K562 (cell line): ENCODE results near the gene SEC14L5. TPM values are rescaled to one million over a fixed set of nuclear protein-coding genes. Genes with fewer than 3 reads are reported as not detected.

Experiments
- ATAC-seq: fragments of 200-7000 bp; cut with Tn5 transposase; 3 replicates; pipeline ENCODE4 v1.9.1; 2020; ENCODE audit warnings: moderate library complexity
- BruUV-seq: library from RNA; stranded (reverse); fragments of 400-500 nt; replicated peaks from 2 replicates; lab custom pipeline; 2021; lab: Mats Ljungman, UMichigan
- CTCF ChIA-PET: fragments of 300-600 bp; formaldehyde crosslinking; extraction: SDS; loops from one replicate; lab custom pipeline; 2021; ENCODE audit warnings: low intra/inter-chr PET ratio; lab: Yijun Ruan, JAX
- POLR2A ChIA-PET: fragments of 300-600, 350-650 bp; sonication (Branson Sonifier 250); formaldehyde crosslinking; extraction: SDS; loops from one replicate; lab custom pipeline; 2021; ENCODE audit warnings: antibody characterized with exemption, inconsistent platforms; lab: Yijun Ruan, JAX
- DNase-seq, 4 experiments: peaks; one replicate each; pipeline versions ENCODE4 v3.0.0 to v3.0.0-alpha.2; 2011 to 2018; ENCODE audit warnings: low spot score in 3 of 4, mixed read lengths in 3 of 4; ENCODE audit errors: extremely low read depth in 1 of 4
- FAIRE-seq: peaks from 2 replicates; lab custom pipeline; 2011; peaks lifted over from hg19 to GRCh38; lab: Jason Lieb, UNC
- H2AFZ ChIP-seq: 2 replicates; pipeline ENCODE4 v1.6.0; 2011; ENCODE audit warnings: low read depth, low read length, control low read depth, inconsistent platforms
- H3K27ac ChIP-seq: fragments of 200-600 bp; 3 replicates; pipeline ENCODE4 v1.8.0; 2011; ENCODE audit warnings: low read depth, mild to moderate bottlenecking, control low read depth, inconsistent platforms, low read length, moderate library complexity, mixed read lengths; ENCODE audit errors: extremely low read depth
- H3K27me3 ChIP-seq, 2 experiments: fragments of 300-600 bp in 1 of 2; 2 replicates in 1 of 2; 3 replicates in 1 of 2; pipeline versions ENCODE4 v1.6.0 to v1.8.0; 2011; ENCODE audit warnings: inconsistent platforms in 2 of 2, low read length in 2 of 2, mild to moderate bottlenecking in 1 of 2, mixed read lengths in 1 of 2, moderate library complexity in 1 of 2; ENCODE audit not compliant: control insufficient read depth in 2 of 2, insufficient read depth in 2 of 2
- H3K36me3 ChIP-seq: fragments of 300-600 bp; 3 replicates; pipeline ENCODE4 v1.8.0; 2011; ENCODE audit warnings: mild to moderate bottlenecking, low read length, inconsistent platforms; ENCODE audit not compliant: control insufficient read depth, insufficient read depth
- H3K4me1 ChIP-seq, 2 experiments: fragments of 200-600 bp in 1 of 2; replicated peaks in 1 of 2; 2 replicates in 1 of 2; 3 replicates in 1 of 2; pipeline versions ENCODE4 v1.5.1 to v1.8.0; 2011; ENCODE audit warnings: inconsistent platforms in 2 of 2, low read length in 2 of 2, mild to moderate bottlenecking in 1 of 2, mixed read lengths in 1 of 2, moderate library complexity in 1 of 2; ENCODE audit not compliant: control insufficient read depth in 2 of 2, insufficient read depth in 2 of 2
- H3K4me2 ChIP-seq: 2 replicates; pipeline ENCODE4 v1.6.1; 2011; ENCODE audit warnings: low read length, control low read depth, inconsistent platforms, mixed read lengths; ENCODE audit not compliant: insufficient read depth
- H3K4me3 ChIP-seq: fragments of 200-600 bp; sonication (generic), shearing (Covaris generic); 2 replicates; pipeline ENCODE4 v1.5.1; 2016; ENCODE audit warnings: control low read depth, inconsistent platforms
- H3K79me2 ChIP-seq: fragments of 200-600 bp; 3 replicates; pipeline ENCODE4 v1.8.0; 2011; ENCODE audit warnings: low read length, inconsistent platforms; ENCODE audit not compliant: control insufficient read depth, insufficient read depth
- H3K9ac ChIP-seq, 2 experiments: 2 replicates each; pipeline versions ENCODE4 v1.6.0 to v1.6.1; 2011; ENCODE audit warnings: low read depth in 2 of 2, low read length in 2 of 2, control low read depth in 1 of 2, inconsistent platforms in 1 of 2, mild to moderate bottlenecking in 1 of 2, mixed read lengths in 1 of 2; ENCODE audit not compliant: insufficient read depth in 1 of 2
- H3K9me1 ChIP-seq: one replicate; pipeline ENCODE4 v1.6.0; 2011; ENCODE audit warnings: inconsistent platforms, mild to moderate bottlenecking, low read length, moderate library complexity; ENCODE audit not compliant: control insufficient read depth, insufficient read depth
- H3K9me3 ChIP-seq: replicated peaks from 2 replicates; pipeline ENCODE4 v1.5.1; 2011; ENCODE audit warnings: low read depth, low read length, inconsistent platforms; ENCODE audit not compliant: control insufficient read depth, insufficient read depth
- H4K20me1 ChIP-seq: replicated peaks from 2 replicates; pipeline ENCODE4 v1.6.1; 2011; ENCODE audit warnings: low read length, inconsistent platforms, mixed read lengths; ENCODE audit not compliant: control insufficient read depth, insufficient read depth
- EHMT2 ChIP-seq: fragments of 450-650 bp; IDR thresholded peaks from 2 replicates; pipeline ENCODE4 v1.6.1; 2018; ENCODE audit warnings: antibody characterized with exemption
- FOXP1 ChIP-seq: sonication (generic); formaldehyde crosslinking; IDR thresholded peaks from 2 replicates; pipeline ENCODE4 v1.8.0; 2022; ENCODE audit warnings: mild to moderate bottlenecking, missing genetic modification reagents
- NR3C1 ChIP-seq: sonication (generic); formaldehyde crosslinking; IDR thresholded peaks from 2 replicates; pipeline ENCODE4 v1.8.1; 2022; ENCODE audit warnings: missing genetic modification reagents
- ZNF444 ChIP-seq: fragments of 250-450 bp; sonication (Bioruptor Pico); IDR thresholded peaks from 2 replicates; pipeline ENCODE4 v1.4.0; 2020; ENCODE audit warnings: mild to moderate bottlenecking, moderate library complexity
- WGBS: fragments of 100-300 bp; shearing (Covaris generic); methylation state at CpG from one replicate; pipeline ENCODE4 v1.1.6; 2016; ENCODE audit warnings: low coverage, mixed read lengths; ENCODE audit not compliant: insufficient coverage; ENCODE audit errors: missing lambda C conversion rate; 5-methylcytosine and 5-hydroxymethylcytosine counted together
- in situ Hi-C: fragments of 300-500 bp; cut with MboI; formaldehyde crosslinking; loops from 4 replicates; pipeline ENCODE4 v1.15.0; 2018; ENCODE audit warnings: inconsistent platforms, mixed read lengths
- intact Hi-C: fragments of 100-400 bp; cut with micrococcal nuclease; formaldehyde crosslinking; loops from 2 replicates; pipeline ENCODE4 v1.14.2; 2022
- polyA plus RNA-seq, 8 experiments: library from polyadenylated mRNA; depleted of rRNA in 4 of 8; stranded (reverse) in 5 of 8; unstranded in 3 of 8; fragments of >200 nt; fragmentation: Nextera tagmentation in 2 of 8; fragmentation: Illumina TruSeq in 1 of 8; extraction: Ambion mirVana in 2 of 8; extraction: Trizol in 1 of 8; gene quantifications; 2 replicates each; pipeline versions ENCODE4 v1.2.1 to v1.2.3, GENCODE V29; 2011 to 2014; ENCODE audit warnings: inconsistent platforms in 1 of 8, missing spikeins in 1 of 8
- total RNA-seq, 7 experiments: library from RNA; depleted of rRNA in 6 of 7; stranded (reverse); fragments of >200 nt in 6 of 7; fragmentation: Illumina TruSeq in 2 of 7; extraction: Trizol in 2 of 7; gene quantifications; 2 replicates each; pipeline versions ENCODE4 v1.2.1 to v1.2.3, GENCODE V29; 2011 to 2021; ENCODE audit warnings: low replicate concordance in 1 of 7
- TF ChIP-seq, protein P1 (sequence below), 2 experiments: fragments of 450-650 bp; formaldehyde crosslinking in 1 of 2; IDR thresholded peaks; 2 replicates each; pipeline versions ENCODE4 v1.4.0 to v1.6.1; 2014 to 2020; ENCODE audit warnings: mild to moderate bottlenecking in 2 of 2, borderline replicate concordance in 1 of 2, low read depth in 1 of 2
- TF ChIP-seq, protein P2 (sequence below): sonication (generic); formaldehyde crosslinking; IDR thresholded peaks from 2 replicates; pipeline ENCODE4 v1.8.0; 2022; ENCODE audit warnings: mild to moderate bottlenecking, missing genetic modification reagents

Gene SEC14L5
- total and polyA plus RNA-seq, 9 of the 15 experiments (the other 6 are each of a cell fraction or from before 2014, with no cell fraction given), result 0.11 TPM; not detected in 8

DNA sequence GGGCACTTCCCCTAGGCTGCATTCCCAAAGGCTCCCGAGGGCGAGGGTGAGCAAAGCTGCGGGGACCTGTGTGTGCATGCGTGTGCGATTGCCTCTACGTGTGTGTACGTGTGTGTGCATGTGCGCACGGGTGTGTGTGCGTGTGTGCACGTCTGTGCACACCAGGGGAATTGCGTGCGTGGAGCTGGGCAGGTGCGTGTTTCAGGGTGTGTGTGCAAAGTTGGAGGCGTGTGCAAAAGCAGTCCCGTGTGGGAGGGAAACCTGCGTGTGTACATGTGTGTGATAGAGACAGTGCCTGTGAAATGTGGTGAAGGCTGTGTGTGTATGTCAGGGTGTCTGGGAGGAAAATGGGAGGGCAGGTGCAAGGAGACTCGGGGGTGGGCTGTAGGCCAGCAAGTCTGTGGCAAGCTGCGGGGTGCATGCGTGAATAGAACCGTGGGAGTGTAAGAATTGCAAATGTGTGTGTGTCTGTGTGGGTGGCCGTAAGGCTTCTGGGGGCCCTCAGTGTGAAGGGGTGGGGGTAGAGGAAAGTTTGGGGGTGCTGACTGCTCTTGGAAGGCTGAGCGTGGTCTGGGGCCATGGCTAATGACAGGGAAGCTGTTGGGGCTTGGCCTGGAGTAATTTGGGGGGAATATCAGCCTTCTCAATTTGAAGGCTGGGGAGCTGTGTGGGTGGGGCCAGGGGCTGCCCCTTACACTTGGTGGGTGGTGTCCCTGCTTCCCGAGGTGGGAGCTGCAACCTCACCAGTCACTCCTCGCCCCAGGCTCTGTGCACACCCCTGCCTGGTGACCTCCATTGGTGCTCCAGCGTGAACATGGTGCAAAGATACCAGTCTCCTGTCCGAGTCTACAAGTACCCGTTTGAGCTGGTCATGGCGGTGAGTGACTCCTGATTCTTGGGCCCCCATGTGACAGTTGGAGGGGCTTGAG, 644 bp downstream of the SEC14L5 start:
- Histone ChIP-seq H4K20me1 (peaks cover 21% of the 10 kb centered on the region), H3K4me2 (peak overlapping the region; percentile 65), H3K36me3 (no peaks in the 10 kb centered on the region), H3K27ac (no peak overlapping the region), H3K4me1 (peaks cover 3 to 24% of the 10 kb centered on the region in 2 experiments; a peak in 3 of 5 replicates), H3K4me3 (peak overlapping the region; percentile 18; the same call in 1 of the 2 replicates), H2AFZ (0 out of 2 replicates have a peak overlapping the region, but pooled peaks have one; percentile 17), H3K9me3 (no peaks in the 10 kb centered on the region), H3K9ac (peak overlapping the region in 1 of 2 experiments; percentile 50; a peak in 1 of 4 replicates), H3K79me2 (no peaks in the 10 kb centered on the region), H3K9me1 (peaks cover 4% of the 10 kb centered on the region), H3K27me3 (peaks cover 30 to 45% of the 10 kb centered on the region in 2 experiments; a peak in 4 of 5 replicates)
- BruUV-seq, result no TSS peak
- ChIA-PET CTCF (no interaction called here), POLR2A (interaction anchor here (0.5 to 1.6 kb wide), 5 partner anchors 10 to 806 kb away, joined by 3 to 4 read pairs (median 4); no protein-coding TSS in a partner anchor)
- in situ Hi-C loops (loop anchor here (5.0 to 10.0 kb wide), 2 partner anchors 241 to 444 kb away; no protein-coding TSS in a partner anchor), intact Hi-C loops (loop anchor here (5.0 to 10.0 kb wide), 4 partner anchors 134 to 544 kb away; partner anchors contain the start of genes CORO7 and MGRN1)
- WGBS, result 4% methylated on average over 27 of the region's 29 CpGs
- DNase-seq, result no peak
- FAIRE-seq, result no peak
- no peak for ATAC-seq
- TF ChIP-seq, protein P1, sequence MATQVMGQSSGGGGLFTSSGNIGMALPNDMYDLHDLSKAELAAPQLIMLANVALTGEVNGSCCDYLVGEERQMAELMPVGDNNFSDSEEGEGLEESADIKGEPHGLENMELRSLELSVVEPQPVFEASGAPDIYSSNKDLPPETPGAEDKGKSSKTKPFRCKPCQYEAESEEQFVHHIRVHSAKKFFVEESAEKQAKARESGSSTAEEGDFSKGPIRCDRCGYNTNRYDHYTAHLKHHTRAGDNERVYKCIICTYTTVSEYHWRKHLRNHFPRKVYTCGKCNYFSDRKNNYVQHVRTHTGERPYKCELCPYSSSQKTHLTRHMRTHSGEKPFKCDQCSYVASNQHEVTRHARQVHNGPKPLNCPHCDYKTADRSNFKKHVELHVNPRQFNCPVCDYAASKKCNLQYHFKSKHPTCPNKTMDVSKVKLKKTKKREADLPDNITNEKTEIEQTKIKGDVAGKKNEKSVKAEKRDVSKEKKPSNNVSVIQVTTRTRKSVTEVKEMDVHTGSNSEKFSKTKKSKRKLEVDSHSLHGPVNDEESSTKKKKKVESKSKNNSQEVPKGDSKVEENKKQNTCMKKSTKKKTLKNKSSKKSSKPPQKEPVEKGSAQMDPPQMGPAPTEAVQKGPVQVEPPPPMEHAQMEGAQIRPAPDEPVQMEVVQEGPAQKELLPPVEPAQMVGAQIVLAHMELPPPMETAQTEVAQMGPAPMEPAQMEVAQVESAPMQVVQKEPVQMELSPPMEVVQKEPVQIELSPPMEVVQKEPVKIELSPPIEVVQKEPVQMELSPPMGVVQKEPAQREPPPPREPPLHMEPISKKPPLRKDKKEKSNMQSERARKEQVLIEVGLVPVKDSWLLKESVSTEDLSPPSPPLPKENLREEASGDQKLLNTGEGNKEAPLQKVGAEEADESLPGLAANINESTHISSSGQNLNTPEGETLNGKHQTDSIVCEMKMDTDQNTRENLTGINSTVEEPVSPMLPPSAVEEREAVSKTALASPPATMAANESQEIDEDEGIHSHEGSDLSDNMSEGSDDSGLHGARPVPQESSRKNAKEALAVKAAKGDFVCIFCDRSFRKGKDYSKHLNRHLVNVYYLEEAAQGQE (IDR thresholded peaks at IDR 0.05; ENCODE audit: borderline replicate concordance), result no peak
- TF ChIP-seq, protein P1 (CRISPR knock-in tag; IDR thresholded peaks at IDR 0.05; ENCODE audit: low read depth), result peak; percentile 84
- TF ChIP-seq, protein P2, sequence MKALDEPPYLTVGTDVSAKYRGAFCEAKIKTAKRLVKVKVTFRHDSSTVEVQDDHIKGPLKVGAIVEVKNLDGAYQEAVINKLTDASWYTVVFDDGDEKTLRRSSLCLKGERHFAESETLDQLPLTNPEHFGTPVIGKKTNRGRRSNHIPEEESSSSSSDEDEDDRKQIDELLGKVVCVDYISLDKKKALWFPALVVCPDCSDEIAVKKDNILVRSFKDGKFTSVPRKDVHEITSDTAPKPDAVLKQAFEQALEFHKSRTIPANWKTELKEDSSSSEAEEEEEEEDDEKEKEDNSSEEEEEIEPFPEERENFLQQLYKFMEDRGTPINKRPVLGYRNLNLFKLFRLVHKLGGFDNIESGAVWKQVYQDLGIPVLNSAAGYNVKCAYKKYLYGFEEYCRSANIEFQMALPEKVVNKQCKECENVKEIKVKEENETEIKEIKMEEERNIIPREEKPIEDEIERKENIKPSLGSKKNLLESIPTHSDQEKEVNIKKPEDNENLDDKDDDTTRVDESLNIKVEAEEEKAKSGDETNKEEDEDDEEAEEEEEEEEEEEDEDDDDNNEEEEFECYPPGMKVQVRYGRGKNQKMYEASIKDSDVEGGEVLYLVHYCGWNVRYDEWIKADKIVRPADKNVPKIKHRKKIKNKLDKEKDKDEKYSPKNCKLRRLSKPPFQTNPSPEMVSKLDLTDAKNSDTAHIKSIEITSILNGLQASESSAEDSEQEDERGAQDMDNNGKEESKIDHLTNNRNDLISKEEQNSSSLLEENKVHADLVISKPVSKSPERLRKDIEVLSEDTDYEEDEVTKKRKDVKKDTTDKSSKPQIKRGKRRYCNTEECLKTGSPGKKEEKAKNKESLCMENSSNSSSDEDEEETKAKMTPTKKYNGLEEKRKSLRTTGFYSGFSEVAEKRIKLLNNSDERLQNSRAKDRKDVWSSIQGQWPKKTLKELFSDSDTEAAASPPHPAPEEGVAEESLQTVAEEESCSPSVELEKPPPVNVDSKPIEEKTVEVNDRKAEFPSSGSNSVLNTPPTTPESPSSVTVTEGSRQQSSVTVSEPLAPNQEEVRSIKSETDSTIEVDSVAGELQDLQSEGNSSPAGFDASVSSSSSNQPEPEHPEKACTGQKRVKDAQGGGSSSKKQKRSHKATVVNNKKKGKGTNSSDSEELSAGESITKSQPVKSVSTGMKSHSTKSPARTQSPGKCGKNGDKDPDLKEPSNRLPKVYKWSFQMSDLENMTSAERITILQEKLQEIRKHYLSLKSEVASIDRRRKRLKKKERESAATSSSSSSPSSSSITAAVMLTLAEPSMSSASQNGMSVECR (CRISPR knock-in tag), result peak; percentile 32; the same call in 1 of the 2 replicates
- no peak for TF ChIP-seq ZNF444 (CRISPR knock-in tag)
- 0 out of 2 replicates have a peak, but pooled peaks have one; percentile 7 for TF ChIP-seq NR3C1 (CRISPR knock-in tag)
- TF ChIP-seq EHMT2, result 0 out of 2 replicates have a peak, but pooled peaks have one; percentile 12
- 0 out of 2 replicates have a peak, but pooled peaks have one; percentile 21 for TF ChIP-seq FOXP1 (CRISPR knock-in tag)
